C4-2B (cell line): ENCODE data around the gene OPN1SW.

Source experiments
- ZFX ChIP-seq: fragments of 450-650 bp; IDR thresholded peaks from 2 replicates; pipeline ENCODE4 v1.6.1; 2017
- TF ChIP-seq, protein P1 (sequence below): fragments of 450-650 bp; conservative IDR thresholded peaks from 2 replicates; pipeline ENCODE4 v1.5.1; 2017; ENCODE audit warnings: mild to moderate bottlenecking

DNA sequence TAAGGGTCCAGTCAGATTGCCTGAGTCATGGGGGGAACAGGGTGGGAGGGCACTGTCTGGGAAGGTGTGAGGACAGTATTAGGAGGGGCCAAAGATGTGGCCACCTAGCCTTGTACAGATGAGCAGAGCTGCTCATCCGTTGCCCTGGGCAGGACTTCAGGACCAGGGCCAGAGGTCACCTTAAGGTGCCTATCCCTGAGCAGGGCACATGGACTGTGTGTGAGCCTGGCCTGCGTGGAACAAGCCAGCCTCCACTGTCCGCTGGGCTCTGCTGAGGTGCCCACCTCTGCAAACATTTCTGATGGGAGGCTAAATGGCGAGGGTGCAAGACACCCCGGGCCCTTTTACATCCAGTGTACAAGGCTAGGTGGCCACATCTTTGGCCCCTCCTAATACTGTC, 3.4 kb upstream of the OPN1SW start:
- TF ChIP-seq, protein P1, sequence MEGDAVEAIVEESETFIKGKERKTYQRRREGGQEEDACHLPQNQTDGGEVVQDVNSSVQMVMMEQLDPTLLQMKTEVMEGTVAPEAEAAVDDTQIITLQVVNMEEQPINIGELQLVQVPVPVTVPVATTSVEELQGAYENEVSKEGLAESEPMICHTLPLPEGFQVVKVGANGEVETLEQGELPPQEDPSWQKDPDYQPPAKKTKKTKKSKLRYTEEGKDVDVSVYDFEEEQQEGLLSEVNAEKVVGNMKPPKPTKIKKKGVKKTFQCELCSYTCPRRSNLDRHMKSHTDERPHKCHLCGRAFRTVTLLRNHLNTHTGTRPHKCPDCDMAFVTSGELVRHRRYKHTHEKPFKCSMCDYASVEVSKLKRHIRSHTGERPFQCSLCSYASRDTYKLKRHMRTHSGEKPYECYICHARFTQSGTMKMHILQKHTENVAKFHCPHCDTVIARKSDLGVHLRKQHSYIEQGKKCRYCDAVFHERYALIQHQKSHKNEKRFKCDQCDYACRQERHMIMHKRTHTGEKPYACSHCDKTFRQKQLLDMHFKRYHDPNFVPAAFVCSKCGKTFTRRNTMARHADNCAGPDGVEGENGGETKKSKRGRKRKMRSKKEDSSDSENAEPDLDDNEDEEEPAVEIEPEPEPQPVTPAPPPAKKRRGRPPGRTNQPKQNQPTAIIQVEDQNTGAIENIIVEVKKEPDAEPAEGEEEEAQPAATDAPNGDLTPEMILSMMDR, result no peak
- TF ChIP-seq ZFX, result no peak
